K562 (cell line): ENCODE results near the gene CTH. TPM values are rescaled to one million over a fixed set of nuclear protein-coding genes. Genes with fewer than 3 reads are reported as not detected.

Experiments used
- ATAC-seq: fragments of 200-7000 bp; cut with Tn5 transposase; 3 replicates; pipeline ENCODE4 v1.9.1; 2020; ENCODE audit warnings: moderate library complexity
- BruUV-seq: library from RNA; stranded (reverse); fragments of 400-500 nt; replicated peaks from 2 replicates; lab custom pipeline; 2021; lab: Mats Ljungman, UMichigan
- CTCF ChIA-PET: fragments of 300-600 bp; formaldehyde crosslinking; extraction: SDS; loops from one replicate; lab custom pipeline; 2021; ENCODE audit warnings: low intra/inter-chr PET ratio; lab: Yijun Ruan, JAX
- POLR2A ChIA-PET: fragments of 300-600, 350-650 bp; sonication (Branson Sonifier 250); formaldehyde crosslinking; extraction: SDS; loops from one replicate; lab custom pipeline; 2021; ENCODE audit warnings: antibody characterized with exemption, inconsistent platforms; lab: Yijun Ruan, JAX
- DNase-seq, 4 experiments: peaks; one replicate each; pipeline versions ENCODE4 v3.0.0 to v3.0.0-alpha.2; 2011 to 2018; ENCODE audit warnings: low spot score in 3 of 4, mixed read lengths in 3 of 4; ENCODE audit errors: extremely low read depth in 1 of 4
- FAIRE-seq: peaks from 2 replicates; lab custom pipeline; 2011; peaks lifted over from hg19 to GRCh38; lab: Jason Lieb, UNC
- H2AFZ ChIP-seq: 2 replicates; pipeline ENCODE4 v1.6.0; 2011; ENCODE audit warnings: low read depth, low read length, control low read depth, inconsistent platforms
- H3K27ac ChIP-seq: fragments of 200-600 bp; 3 replicates; pipeline ENCODE4 v1.8.0; 2011; ENCODE audit warnings: low read depth, mild to moderate bottlenecking, control low read depth, inconsistent platforms, low read length, moderate library complexity, mixed read lengths; ENCODE audit errors: extremely low read depth
- H3K27me3 ChIP-seq, 2 experiments: fragments of 300-600 bp in 1 of 2; 2 replicates in 1 of 2; 3 replicates in 1 of 2; pipeline versions ENCODE4 v1.6.0 to v1.8.0; 2011; ENCODE audit warnings: inconsistent platforms in 2 of 2, low read length in 2 of 2, mild to moderate bottlenecking in 1 of 2, mixed read lengths in 1 of 2, moderate library complexity in 1 of 2; ENCODE audit not compliant: control insufficient read depth in 2 of 2, insufficient read depth in 2 of 2
- H3K36me3 ChIP-seq: fragments of 300-600 bp; 3 replicates; pipeline ENCODE4 v1.8.0; 2011; ENCODE audit warnings: mild to moderate bottlenecking, low read length, inconsistent platforms; ENCODE audit not compliant: control insufficient read depth, insufficient read depth
- H3K4me1 ChIP-seq, 2 experiments: fragments of 200-600 bp in 1 of 2; replicated peaks in 1 of 2; 2 replicates in 1 of 2; 3 replicates in 1 of 2; pipeline versions ENCODE4 v1.5.1 to v1.8.0; 2011; ENCODE audit warnings: inconsistent platforms in 2 of 2, low read length in 2 of 2, mild to moderate bottlenecking in 1 of 2, mixed read lengths in 1 of 2, moderate library complexity in 1 of 2; ENCODE audit not compliant: control insufficient read depth in 2 of 2, insufficient read depth in 2 of 2
- H3K4me2 ChIP-seq: 2 replicates; pipeline ENCODE4 v1.6.1; 2011; ENCODE audit warnings: low read length, control low read depth, inconsistent platforms, mixed read lengths; ENCODE audit not compliant: insufficient read depth
- H3K4me3 ChIP-seq: fragments of 200-600 bp; sonication (generic), shearing (Covaris generic); 2 replicates; pipeline ENCODE4 v1.5.1; 2016; ENCODE audit warnings: control low read depth, inconsistent platforms
- H3K79me2 ChIP-seq: fragments of 200-600 bp; 3 replicates; pipeline ENCODE4 v1.8.0; 2011; ENCODE audit warnings: low read length, inconsistent platforms; ENCODE audit not compliant: control insufficient read depth, insufficient read depth
- H3K9ac ChIP-seq, 2 experiments: 2 replicates each; pipeline versions ENCODE4 v1.6.0 to v1.6.1; 2011; ENCODE audit warnings: low read depth in 2 of 2, low read length in 2 of 2, control low read depth in 1 of 2, inconsistent platforms in 1 of 2, mild to moderate bottlenecking in 1 of 2, mixed read lengths in 1 of 2; ENCODE audit not compliant: insufficient read depth in 1 of 2
- H3K9me1 ChIP-seq: one replicate; pipeline ENCODE4 v1.6.0; 2011; ENCODE audit warnings: inconsistent platforms, mild to moderate bottlenecking, low read length, moderate library complexity; ENCODE audit not compliant: control insufficient read depth, insufficient read depth
- H3K9me3 ChIP-seq: replicated peaks from 2 replicates; pipeline ENCODE4 v1.5.1; 2011; ENCODE audit warnings: low read depth, low read length, inconsistent platforms; ENCODE audit not compliant: control insufficient read depth, insufficient read depth
- H4K20me1 ChIP-seq: replicated peaks from 2 replicates; pipeline ENCODE4 v1.6.1; 2011; ENCODE audit warnings: low read length, inconsistent platforms, mixed read lengths; ENCODE audit not compliant: control insufficient read depth, insufficient read depth
- C11orf30 ChIP-seq: fragments of 450-650 bp; IDR thresholded peaks from 2 replicates; pipeline ENCODE4 v1.6.1; 2016; ENCODE audit warnings: low read depth, mild to moderate bottlenecking
- CHCHD3 ChIP-seq: fragments of 250-450 bp; sonication (Bioruptor Pico); IDR thresholded peaks from 2 replicates; pipeline ENCODE4 v2.1.2; 2022; ENCODE audit warnings: mild to moderate bottlenecking
- KAT7 ChIP-seq: sonication (generic); formaldehyde crosslinking; IDR thresholded peaks from 2 replicates; pipeline ENCODE4 v1.8.0; 2022; ENCODE audit warnings: missing genetic modification reagents, mild to moderate bottlenecking, borderline replicate concordance
- MAFF ChIP-seq: IDR thresholded peaks from 2 replicates; pipeline ENCODE4 v1.6.1; 2012; ENCODE audit warnings: low read length, improper control_type of control experiment
- MAFG ChIP-seq: fragments of 450-650 bp; conservative IDR thresholded peaks from 2 replicates; pipeline ENCODE4 v1.6.1; 2016; ENCODE audit warnings: missing genetic modification characterization, missing compliant biosample characterization
- MEIS2 ChIP-seq: fragments of 450-650 bp; IDR thresholded peaks from 2 replicates; pipeline ENCODE4 v1.6.1; 2014; ENCODE audit warnings: mild to moderate bottlenecking; ENCODE audit not compliant: partially characterized antibody
- MITF ChIP-seq: IDR thresholded peaks from 2 replicates; pipeline ENCODE4 v1.6.1; 2014; ENCODE audit warnings: antibody characterized with exemption
- SRSF7 ChIP-seq: fragments of 200-400 bp; formaldehyde crosslinking; optimal IDR thresholded peaks from 2 replicates; pipeline ENCODE3; 2017; ENCODE audit warnings: mild to moderate bottlenecking, low read depth, low read length
- ZNF316 ChIP-seq: fragments of 450-650 bp; IDR thresholded peaks from 2 replicates; pipeline ENCODE4 v1.6.1; 2016
- WGBS: fragments of 100-300 bp; shearing (Covaris generic); methylation state at CpG from one replicate; pipeline ENCODE4 v1.1.6; 2016; ENCODE audit warnings: low coverage, mixed read lengths; ENCODE audit not compliant: insufficient coverage; ENCODE audit errors: missing lambda C conversion rate; 5-methylcytosine and 5-hydroxymethylcytosine counted together
- in situ Hi-C: fragments of 300-500 bp; cut with MboI; formaldehyde crosslinking; loops from 4 replicates; pipeline ENCODE4 v1.15.0; 2018; ENCODE audit warnings: inconsistent platforms, mixed read lengths
- intact Hi-C: fragments of 100-400 bp; cut with micrococcal nuclease; formaldehyde crosslinking; loops from 2 replicates; pipeline ENCODE4 v1.14.2; 2022
- polyA plus RNA-seq, 8 experiments: library from polyadenylated mRNA; depleted of rRNA in 4 of 8; stranded (reverse) in 5 of 8; unstranded in 3 of 8; fragments of >200 nt; fragmentation: Nextera tagmentation in 2 of 8; fragmentation: Illumina TruSeq in 1 of 8; extraction: Ambion mirVana in 2 of 8; extraction: Trizol in 1 of 8; gene quantifications; 2 replicates each; pipeline versions ENCODE4 v1.2.1 to v1.2.3, GENCODE V29; 2011 to 2014; ENCODE audit warnings: inconsistent platforms in 1 of 8, missing spikeins in 1 of 8
- total RNA-seq, 7 experiments: library from RNA; depleted of rRNA in 6 of 7; stranded (reverse); fragments of >200 nt in 6 of 7; fragmentation: Illumina TruSeq in 2 of 7; extraction: Trizol in 2 of 7; gene quantifications; 2 replicates each; pipeline versions ENCODE4 v1.2.1 to v1.2.3, GENCODE V29; 2011 to 2021; ENCODE audit warnings: low replicate concordance in 1 of 7

CTH gene
- total and polyA plus RNA-seq, 9 of the 15 experiments (the other 6 are each of a cell fraction or from before 2014, with no cell fraction given): 8.0 to 54.4 (median 30.9) TPM

DNA sequence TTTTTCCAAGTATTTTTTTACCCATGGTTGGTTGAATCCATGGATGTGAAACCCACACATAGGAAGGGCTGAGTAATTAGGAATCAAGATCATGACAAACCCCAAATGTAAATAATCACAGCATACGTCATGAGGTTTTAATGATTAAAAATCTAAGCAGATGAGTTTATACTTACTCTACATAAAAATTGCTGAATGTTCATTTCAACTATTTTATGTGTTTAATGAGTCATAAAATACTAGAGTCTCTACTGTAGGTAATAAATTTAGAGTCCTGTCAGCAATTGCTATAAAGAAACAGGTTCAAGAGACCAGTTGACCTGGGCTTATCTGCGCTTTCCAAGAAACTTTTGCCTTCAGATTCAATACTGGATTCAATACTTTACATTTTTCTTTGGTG is 18.2 kb downstream of the CTH start:
- Histone ChIP-seq H4K20me1 (no peaks in the 10 kb centered on the region), H3K4me2 (no peak overlapping the region), H3K9me3 (no peaks in the 10 kb centered on the region), H3K27ac (no peak overlapping the region), H3K36me3 (peaks cover 46% of the 10 kb centered on the region), H2AFZ (no peak overlapping the region), H3K4me1 (no peaks in the 10 kb centered on the region), H3K79me2 (no peaks in the 10 kb centered on the region), H3K4me3 (no peak overlapping the region), H3K27me3 (no peaks in the 10 kb centered on the region), H3K9me1 (no peaks in the 10 kb centered on the region), H3K9ac (no peak overlapping the region)
- DNase-seq (no peak), ATAC-seq (no peak), FAIRE-seq (no peak)
- BruUV-seq: no TSS peak
- POLR2A ChIA-PET: interaction anchor here (0.9 kb wide), 1 partner anchor 18 kb away, joined by 5 read pairs; the partner anchor contains the start of gene CTH
- 0 out of 2 replicates have a peak, but pooled peaks have one; percentile 28 for TF ChIP-seq MAFG (tag)
- no peak for TF ChIP-seq CHCHD3 (CRISPR knock-in tag)
- no peak for TF ChIP-seq SRSF7
- peak; percentile 21; the same call in 1 of the 2 replicates for TF ChIP-seq MAFF
- peak; percentile 77 for TF ChIP-seq ZNF316
- no peak for TF ChIP-seq MITF
- TF ChIP-seq C11orf30: peak; percentile 52
- no peak for TF ChIP-seq KAT7 (CRISPR knock-in tag)
- peak; percentile 23 for TF ChIP-seq MEIS2
- CTCF ChIA-PET: no interaction called here
- in situ Hi-C loops: no loop called here
- 78% methylated on average over 2 of the region's 2 CpGs for WGBS
- intact Hi-C loops: no loop called here
